ENCODE results near the gene MAP2. TPM values are rescaled to one million over a fixed set of nuclear protein-coding genes. Genes with fewer than 3 reads are reported as not detected.

MAP2 gene
- total RNA-seq, 1 donor from 2014 or later = 16.5 TPM

DNA sequence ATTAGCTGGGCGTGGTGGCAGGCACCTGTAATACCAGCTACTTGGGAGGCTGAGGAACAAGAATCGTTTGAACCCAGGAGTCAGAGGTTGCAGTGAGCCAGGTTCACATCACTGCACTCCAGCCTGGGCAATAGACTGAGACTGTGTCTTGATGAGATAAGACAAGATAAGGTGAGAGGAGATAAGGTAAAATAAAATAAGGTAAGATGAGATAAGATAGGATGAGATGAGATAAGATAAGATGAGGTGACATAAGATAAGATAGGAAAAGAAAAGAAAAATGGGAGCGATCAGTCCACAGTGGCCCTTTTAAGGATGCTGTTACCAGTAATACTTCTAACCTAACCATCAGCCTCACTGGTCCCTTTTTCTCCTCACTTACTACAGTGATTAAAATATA, 213.4 kb downstream of the MAP2 start:
- Mint-ChIP-seq H3K36me3 (ENCODE audit: insufficient read depth) (no peaks in the 10 kb centered on the region), H3K9me3 (ENCODE audit: low read depth) (no peaks in the 10 kb centered on the region), H3K27ac (peak overlapping the region; percentile 72), H3K27me3 (no peaks in the 10 kb centered on the region), H3K4me1 (ENCODE audit: low read depth) (peaks cover 3% of the 10 kb centered on the region), H3K4me3 (ENCODE audit: low read depth) (no peak overlapping the region)
- no peak for DNase-seq (ENCODE audit: low spot score, unreplicated experiment)
- TF ChIP-seq, protein P1, sequence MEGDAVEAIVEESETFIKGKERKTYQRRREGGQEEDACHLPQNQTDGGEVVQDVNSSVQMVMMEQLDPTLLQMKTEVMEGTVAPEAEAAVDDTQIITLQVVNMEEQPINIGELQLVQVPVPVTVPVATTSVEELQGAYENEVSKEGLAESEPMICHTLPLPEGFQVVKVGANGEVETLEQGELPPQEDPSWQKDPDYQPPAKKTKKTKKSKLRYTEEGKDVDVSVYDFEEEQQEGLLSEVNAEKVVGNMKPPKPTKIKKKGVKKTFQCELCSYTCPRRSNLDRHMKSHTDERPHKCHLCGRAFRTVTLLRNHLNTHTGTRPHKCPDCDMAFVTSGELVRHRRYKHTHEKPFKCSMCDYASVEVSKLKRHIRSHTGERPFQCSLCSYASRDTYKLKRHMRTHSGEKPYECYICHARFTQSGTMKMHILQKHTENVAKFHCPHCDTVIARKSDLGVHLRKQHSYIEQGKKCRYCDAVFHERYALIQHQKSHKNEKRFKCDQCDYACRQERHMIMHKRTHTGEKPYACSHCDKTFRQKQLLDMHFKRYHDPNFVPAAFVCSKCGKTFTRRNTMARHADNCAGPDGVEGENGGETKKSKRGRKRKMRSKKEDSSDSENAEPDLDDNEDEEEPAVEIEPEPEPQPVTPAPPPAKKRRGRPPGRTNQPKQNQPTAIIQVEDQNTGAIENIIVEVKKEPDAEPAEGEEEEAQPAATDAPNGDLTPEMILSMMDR (IDR thresholded peaks at IDR 0.05; ENCODE audit: unreplicated experiment) = no peak

DNA sequence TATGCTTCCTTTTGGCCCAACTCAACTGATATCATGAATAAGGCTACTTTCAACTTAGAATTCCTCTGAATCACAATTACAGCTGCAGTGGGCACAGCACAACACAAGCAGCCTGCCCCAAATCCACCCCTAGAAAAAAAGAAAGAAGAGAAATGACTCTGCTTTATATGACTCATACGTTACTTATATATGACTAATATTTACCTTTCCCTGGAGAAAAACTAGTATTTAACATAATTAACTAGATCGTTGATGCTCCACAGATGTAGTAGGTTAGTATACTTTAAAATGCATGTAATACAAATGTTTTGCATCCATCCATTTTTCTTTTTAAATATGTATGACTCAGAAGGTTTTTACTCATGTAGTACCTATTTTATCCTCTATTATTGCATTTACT, 214.5 kb downstream of the MAP2 start:
- H3K27ac Mint-ChIP-seq = no peak overlapping the region
- no peaks in the 10 kb centered on the region for H3K36me3 Mint-ChIP-seq (ENCODE audit: insufficient read depth)
- DNase-seq (ENCODE audit: low spot score, unreplicated experiment) = no peak
- peaks cover 3% of the 10 kb centered on the region for H3K4me1 Mint-ChIP-seq (ENCODE audit: low read depth)
- H3K4me3 Mint-ChIP-seq (ENCODE audit: low read depth) = no peak overlapping the region
- no peaks in the 10 kb centered on the region for H3K27me3 Mint-ChIP-seq
- TF ChIP-seq, protein P1 (IDR thresholded peaks at IDR 0.05; ENCODE audit: unreplicated experiment) = no peak
- H3K9me3 Mint-ChIP-seq (ENCODE audit: low read depth) = no peaks in the 10 kb centered on the region

DNA sequence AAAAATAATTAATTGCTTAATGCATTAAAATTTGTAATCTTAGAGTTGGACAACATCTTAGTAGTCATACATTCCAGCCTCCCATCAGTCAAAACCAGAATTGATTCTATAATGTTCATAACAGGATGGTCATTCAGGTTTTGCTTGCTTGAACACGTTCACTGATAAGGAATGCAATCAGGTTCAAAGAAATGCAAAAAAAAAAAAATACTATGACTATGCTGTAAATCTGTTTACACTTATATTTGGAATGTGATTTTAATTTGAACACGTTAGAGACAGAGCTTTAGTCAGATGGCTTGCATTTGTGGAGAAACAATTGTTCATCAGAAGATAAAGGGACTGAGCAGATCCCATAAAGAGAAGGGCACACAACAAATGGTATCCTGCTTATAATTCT, 216.5 kb downstream of the MAP2 start:
- Mint-ChIP-seq H3K27ac (no peak overlapping the region), H3K36me3 (ENCODE audit: insufficient read depth) (no peaks in the 10 kb centered on the region), H3K4me1 (ENCODE audit: low read depth) (peaks cover 3% of the 10 kb centered on the region), H3K9me3 (ENCODE audit: low read depth) (no peaks in the 10 kb centered on the region), H3K4me3 (ENCODE audit: low read depth) (no peak overlapping the region), H3K27me3 (no peaks in the 10 kb centered on the region)
- no peak for DNase-seq (ENCODE audit: low spot score, unreplicated experiment)
- TF ChIP-seq, protein P1 (IDR thresholded peaks at IDR 0.05; ENCODE audit: unreplicated experiment) = no peak

DNA sequence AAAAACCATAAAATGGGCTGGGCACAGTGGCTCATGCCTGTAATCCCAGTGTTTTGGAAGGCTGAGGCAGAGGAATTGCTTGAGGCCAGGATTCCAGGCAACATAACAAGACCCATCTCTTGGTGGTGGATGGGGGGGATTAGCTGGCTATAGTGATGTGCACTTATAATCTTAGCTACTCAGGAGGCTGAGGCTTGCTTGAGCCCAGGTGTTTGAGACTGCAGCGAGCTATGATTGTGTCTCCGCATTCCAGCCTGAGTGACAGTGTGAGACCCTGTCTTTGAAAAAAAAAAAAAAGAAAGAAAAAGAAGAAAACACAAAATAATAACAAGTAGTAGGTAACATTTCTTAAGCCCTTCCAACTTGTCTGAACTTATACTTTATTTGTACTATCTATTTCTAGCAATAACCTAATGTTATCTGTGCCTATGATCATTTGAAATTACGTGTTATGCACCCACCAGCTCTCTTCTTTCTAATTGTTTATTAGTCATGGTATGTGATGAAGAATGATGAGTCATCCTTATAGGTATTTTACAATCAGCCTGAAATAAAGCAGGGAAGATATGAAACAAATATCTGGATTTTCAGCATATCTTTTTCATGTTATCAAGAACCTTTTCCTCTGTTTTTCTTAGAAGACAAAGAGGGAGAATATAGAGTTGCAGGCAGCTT, 218.4 kb downstream of the MAP2 start:
- no peak for DNase-seq (ENCODE audit: low spot score, unreplicated experiment)
- Mint-ChIP-seq H3K27ac (no peak overlapping the region), H3K36me3 (ENCODE audit: insufficient read depth) (no peaks in the 10 kb centered on the region), H3K9me3 (ENCODE audit: low read depth) (no peaks in the 10 kb centered on the region), H3K4me1 (ENCODE audit: low read depth) (peaks cover 2% of the 10 kb centered on the region), H3K4me3 (ENCODE audit: low read depth) (no peak overlapping the region), H3K27me3 (no peaks in the 10 kb centered on the region)
- TF ChIP-seq, protein P1 (IDR thresholded peaks at IDR 0.05; ENCODE audit: unreplicated experiment) = no peak

DNA sequence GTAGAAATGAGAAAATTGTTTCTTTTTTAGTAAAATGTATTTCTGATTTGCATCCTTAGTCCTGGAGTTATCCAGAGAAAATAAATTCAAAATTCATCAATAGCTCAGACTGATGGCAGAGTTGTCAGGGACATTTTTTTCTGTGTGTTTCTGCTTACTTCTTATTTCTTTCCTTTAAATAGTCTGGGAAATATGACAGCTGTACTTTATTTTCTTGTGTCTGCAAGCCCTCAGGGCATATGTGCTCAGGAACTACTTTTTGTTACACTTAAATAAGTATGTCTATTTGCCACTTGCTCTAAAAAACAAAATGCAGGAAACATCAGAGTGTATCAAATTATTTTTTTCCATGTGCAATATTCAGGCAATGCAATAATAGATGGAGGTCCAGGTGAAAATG, 221.0 kb downstream of the MAP2 start:
- no peak overlapping the region for H3K27ac Mint-ChIP-seq
- TF ChIP-seq, protein P1 (IDR thresholded peaks at IDR 0.05; ENCODE audit: unreplicated experiment) = no peak
- DNase-seq (ENCODE audit: low spot score, unreplicated experiment) = no peak
- H3K36me3 Mint-ChIP-seq (ENCODE audit: insufficient read depth) = no peaks in the 10 kb centered on the region
- H3K4me3 Mint-ChIP-seq (ENCODE audit: low read depth) = no peak overlapping the region
- peaks cover 2% of the 10 kb centered on the region for H3K4me1 Mint-ChIP-seq (ENCODE audit: low read depth)
- no peaks in the 10 kb centered on the region for H3K9me3 Mint-ChIP-seq (ENCODE audit: low read depth)
- no peaks in the 10 kb centered on the region for H3K27me3 Mint-ChIP-seq
